HG03558 (cell line): ENCODE results near the gene BEST2.
A peak's percentile ranks its signal among the peaks of the same experiment; 100 is the strongest.

Experiments
- ATAC-seq: cut with Tn5 transposase; IDR thresholded peaks from one replicate; pipeline ENCODE4 v1.9.1; 2021; ENCODE audit warnings: moderate number of reproducible peaks; ENCODE audit not compliant: unreplicated experiment; ENCODE audit errors: extremely low read depth

The BEST2 gene

GRCh38 chr19:12785431-12786031, 33.9 kb downstream of the BEST2 start:
- ATAC-seq, result no peak

- ATAC-seq, result no peak
Observed at GRCh38 chr19:12786141-12786870, 34.7 kb downstream of the BEST2 start.

GRCh38 chr19:12786952-12787351, 35.4 kb downstream of the BEST2 start:
- no peak for ATAC-seq

GRCh38 chr19:12787458-12787857, 35.9 kb downstream of the BEST2 start:
- no peak for ATAC-seq

GRCh38 chr19:12788042-12788681, 36.6 kb downstream of the BEST2 start:
- no peak for ATAC-seq

GRCh38 chr19:12788682-12789097, 37.1 kb downstream of the BEST2 start:
- ATAC-seq, result no peak

GRCh38 chr19:12789098-12789903, 37.7 kb downstream of the BEST2 start:
- no peak for ATAC-seq

- ATAC-seq, result peak; percentile 23
Observed at GRCh38 chr19:12789904-12790619, 38.5 kb downstream of the BEST2 start.

GRCh38 chr19:12790628-12791344, 39.2 kb downstream of the BEST2 start:
- ATAC-seq, result no peak

- no peak for ATAC-seq
Observed at GRCh38 chr19:12791345-12792050, 39.9 kb downstream of the BEST2 start, which contains the start of gene JUNB. Gene JUNB, plus strand, starts transcription at chr19:12791486. Its CDS starts 286 bp downstream, at chr19:12791772.

- no peak for ATAC-seq
Observed at GRCh38 chr19:12792051-12792852, 40.7 kb downstream of the BEST2 start.

GRCh38 chr19:12792853-12793289, 41.3 kb downstream of the BEST2 start:
- no peak for ATAC-seq

GRCh38 chr19:12793290-12794195, 42.0 kb downstream of the BEST2 start:
- ATAC-seq, result peak; percentile 23

- no peak for ATAC-seq
Observed at GRCh38 chr19:12794196-12794941, 42.8 kb downstream of the BEST2 start.

- ATAC-seq, result no peak
Observed at GRCh38 chr19:12794971-12795381, 43.4 kb downstream of the BEST2 start.
